Right lobe of liver (tissue), 6 donors: Measurements from ENCODE around the gene MACC1. TPM values are rescaled to one million over a fixed set of nuclear protein-coding genes. Genes with fewer than 3 reads are reported as not detected.
"Not testable (repeated sequence)": the region's sequence is repeated elsewhere in the genome, so short reads cannot be mapped to it uniquely, and the experiment has no call there.

Experiments used
- ATAC-seq, 4 donors: fragments of 200-7000 bp; cut with Tn5 transposase; one replicate each; pipeline ENCODE4 v1.9.1; 2020; ENCODE audit warnings: mild to moderate bottlenecking in 4 of 4, moderate library complexity in 4 of 4
- DNase-seq, 3 donors: peaks; one replicate each; pipeline ENCODE4 v3.0.0-alpha.2; 2020
- H3K27ac ChIP-seq, 3 donors: fragments of 200-600 bp; one replicate each; pipeline ENCODE4 v1.8.0; 2022
- H3K27me3 ChIP-seq, 2 donors: fragments of 200-600 bp; one replicate each; pipeline ENCODE4 v1.8.0; 2022
- H3K36me3 ChIP-seq, 4 donors: fragments of 200-600 bp; sonication (generic) in 1 of 4; one replicate each; pipeline versions ENCODE4 v1.5.1 to v1.8.0; 2017 to 2022; ENCODE audit warnings: control low read depth in 1 of 4
- H3K4me1 ChIP-seq, 4 donors: fragments of 200-600 bp; sonication (generic) in 1 of 4; one replicate each; pipeline versions ENCODE4 v1.5.1 to v1.8.0; 2017 to 2022; ENCODE audit warnings: control low read depth in 1 of 4
- H3K4me3 ChIP-seq, 3 donors: fragments of 200-600 bp; one replicate each; pipeline ENCODE4 v1.8.0; 2022
- H3K9me3 ChIP-seq, 4 donors: fragments of 200-600 bp; sonication (generic) in 1 of 4; one replicate each; pipeline versions ENCODE4 v1.5.1 to v1.8.0; 2017 to 2022; ENCODE audit warnings: control low read depth in 1 of 4
- CTCF ChIP-seq, 4 donors: fragments of 200-600 bp in 3 of 4; fragments of 450-650 bp in 1 of 4; IDR thresholded peaks; one replicate each; pipeline versions ENCODE4 v1.5.1 to v1.8.0; 2016 to 2022; ENCODE audit warnings: antibody characterized with exemption in 4 of 4, mild to moderate bottlenecking in 2 of 4
- POLR2A ChIP-seq: fragments of 450-650 bp; IDR thresholded peaks from one replicate; pipeline ENCODE4 v1.6.1; 2017; ENCODE audit warnings: antibody characterized with exemption, mild to moderate bottlenecking
- WGBS: methylation state at CpG from one replicate; pipeline ENCODE4 v1.1.6; 2018; ENCODE audit warnings: low coverage, low lambda C conversion rate; ENCODE audit not compliant: insufficient coverage; ENCODE audit errors: missing lambda C conversion rate; 5-methylcytosine and 5-hydroxymethylcytosine counted together
- intact Hi-C, 2 donors: fragments of 100-400 bp; cut with DNase I; formaldehyde crosslinking; loops; one replicate each; pipeline versions ENCODE4 v1.11.2 to v1.14.1; 2022
- total RNA-seq, 6 experiments: library from RNA; depleted of rRNA in 2 of 6; stranded (reverse); fragments of >200 nt in 2 of 6; fragmentation: NEBNext Ultra II Directional in 3 of 6; extraction: Animal tissue kit (Norgen Biotek cat#: 25700) in 3 of 6; gene quantifications; one replicate each; pipeline versions ENCODE4 v1.1.0 to v1.2.4, GENCODE V29; 2016 to 2023
- donor health status: DM: no; HTN: yes; CAD: no.
- donor health status: DM: no; HTN: no; CAD: no.
- donor health status: DM: no; HTN: no; CAD: no.
- donor health status: DM: no; HTN: yes; CAD: no.
- donor health status: DM: no; HTN: yes; CAD: no.

MACC1 gene
- total RNA-seq, 6 experiments from 2014 or later = 0.13 to 0.93 (median 0.32) TPM

GRCh38 chr7:20188567-20188966 is 28.6 kb downstream of the MACC1 start:
- no peaks in the 10 kb centered on the region for H3K27me3 ChIP-seq
- ATAC-seq (no peak), DNase-seq (no peak)
- H3K9me3 ChIP-seq = no peaks in the 10 kb centered on the region
- TF ChIP-seq POLR2A (no peak), CTCF (IDR thresholded peaks at IDR 0.05) (no peak)
- H3K4me3 ChIP-seq = no peak overlapping the region
- no peaks in the 10 kb centered on the region for H3K4me1 ChIP-seq
- H3K36me3 ChIP-seq = no peaks in the 10 kb centered on the region
- 24% methylated on average over 1 of the region's 1 CpG for WGBS
- intact Hi-C loops = no loop called here
- no peak overlapping the region for H3K27ac ChIP-seq

- H3K27ac ChIP-seq, H3K4me1 ChIP-seq, intact Hi-C loops, ATAC-seq, H3K9me3 ChIP-seq, DNase-seq, H3K36me3 ChIP-seq, H3K4me3 ChIP-seq, H3K27me3 ChIP-seq: not testable (repeated sequence)
- 28% methylated on average over 4 of the region's 4 CpGs for WGBS
Observed at GRCh38 chr7:20187850-20188249, 29.3 kb downstream of the MACC1 start.

DNA sequence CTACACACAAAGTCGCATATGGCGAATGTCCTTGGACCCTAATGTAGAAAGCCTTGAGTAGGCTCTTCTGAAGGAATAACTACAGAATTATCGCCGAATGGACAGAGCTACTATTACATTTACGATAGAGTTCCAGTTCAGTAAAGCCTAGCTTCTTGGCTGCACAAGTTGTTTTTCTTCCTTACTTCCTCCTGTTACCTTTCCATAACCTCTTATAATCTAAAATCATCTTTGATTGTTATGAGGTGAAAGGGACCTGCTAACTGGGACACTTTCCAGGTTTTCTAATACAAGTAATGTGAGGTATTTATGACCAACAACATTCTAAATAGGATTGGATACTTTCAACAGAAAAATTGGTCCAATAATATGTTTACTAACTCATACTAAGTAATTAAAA is 31.2 kb downstream of the MACC1 start:
- 72% methylated on average over 5 of the region's 5 CpGs for WGBS
- no peak for DNase-seq
- Histone ChIP-seq H3K27me3 (no peaks in the 10 kb centered on the region), H3K36me3 (no peaks in the 10 kb centered on the region), H3K27ac (no peak overlapping the region), H3K4me3 (no peak overlapping the region), H3K4me1 (no peaks in the 10 kb centered on the region), H3K9me3 (no peaks in the 10 kb centered on the region)
- TF ChIP-seq POLR2A (no peak), CTCF (IDR thresholded peaks at IDR 0.05) (no peak)
- intact Hi-C loops = no loop called here
- ATAC-seq = no peak

GRCh38 chr7:20183086-20183485 is 34.1 kb downstream of the MACC1 start:
- no peak for ATAC-seq
- WGBS = 57% methylated on average over 4 of the region's 4 CpGs
- H3K27me3 ChIP-seq = no peaks in the 10 kb centered on the region

More at GRCh38 chr7:20183086-20183485, 34.1 kb downstream of the MACC1 start:
- H3K4me3 ChIP-seq = no peak overlapping the region
- intact Hi-C loops = no loop called here
- no peaks in the 10 kb centered on the region for H3K36me3 ChIP-seq
- no peaks in the 10 kb centered on the region for H3K9me3 ChIP-seq
- TF ChIP-seq POLR2A (no peak), CTCF (IDR thresholded peaks at IDR 0.05) (no peak)
- no peaks in the 10 kb centered on the region for H3K4me1 ChIP-seq
- H3K27ac ChIP-seq = no peak overlapping the region
- DNase-seq = no peak
